ENCODE data around the gene FOXJ2.
"Not testable (repeated sequence)": the region's sequence is repeated elsewhere in the genome, so short reads cannot be mapped to it uniquely, and the experiment has no call there.

Gene FOXJ2

GRCh38 chr12:8078916-8079315 is 46.4 kb downstream of the FOXJ2 start:
- no peak for DNase-seq (ENCODE audit: low spot score)
- POLR2A ChIA-PET (ENCODE audit: low non-redundant PET) = no interaction called here
- H3K27ac ChIP-seq = no peak overlapping the region
- no peak for TF ChIP-seq CTCF (conservative IDR thresholded peaks at IDR 0.05; ENCODE audit: low read depth)
- CTCF ChIA-PET = no interaction called here

- TF ChIP-seq CTCF (conservative IDR thresholded peaks at IDR 0.05; ENCODE audit: low read depth) = no peak
- H3K27ac ChIP-seq = no peak overlapping the region
- CTCF ChIA-PET = no interaction called here
- POLR2A ChIA-PET (ENCODE audit: low non-redundant PET) = no interaction called here
- DNase-seq (ENCODE audit: low spot score) = no peak
Measured at GRCh38 chr12:8080120-8080519, 47.6 kb downstream of the FOXJ2 start.

- peak overlapping the region; percentile 82 for H3K27ac ChIP-seq
- POLR2A ChIA-PET (ENCODE audit: low non-redundant PET) = interaction anchor here (0.6 kb wide), 1 partner anchor 174 kb away, joined by 10 read pairs; no protein-coding TSS in a partner anchor
- DNase-seq (ENCODE audit: low spot score) = no peak
- CTCF ChIA-PET = interaction anchor here (0.7 kb wide), 1 partner anchor 33 kb away, joined by 3 read pairs; no protein-coding TSS in a partner anchor
- TF ChIP-seq CTCF (conservative IDR thresholded peaks at IDR 0.05; ENCODE audit: low read depth) = no peak
Measured at GRCh38 chr12:8081251-8081920, 48.9 kb downstream of the FOXJ2 start.

- POLR2A ChIA-PET (ENCODE audit: low non-redundant PET) = no interaction called here
Measured at GRCh38 chr12:8082808-8083100, 50.2 kb downstream of the FOXJ2 start.

GRCh38 chr12:8084351-8084750 is 51.8 kb downstream of the FOXJ2 start:
- CTCF ChIA-PET; DNase-seq (ENCODE audit: low spot score); POLR2A ChIA-PET (ENCODE audit: low non-redundant PET); H3K27ac ChIP-seq: not testable (repeated sequence)

More at GRCh38 chr12:8082808-8083100, 50.2 kb downstream of the FOXJ2 start:
- peak overlapping the region; percentile 82 for H3K27ac ChIP-seq
- CTCF ChIA-PET = interaction anchor here (0.7 kb wide), 2 partner anchors 35 to 65 kb away, joined by 3 to 4 read pairs; no protein-coding TSS in a partner anchor
- TF ChIP-seq CTCF (conservative IDR thresholded peaks at IDR 0.05; ENCODE audit: low read depth) = no peak
- DNase-seq (ENCODE audit: low spot score) = no peak

GRCh38 chr12:8087666-8088065 is 55.1 kb downstream of the FOXJ2 start:
- CTCF ChIA-PET = interaction anchor here (0.6 kb wide), 1 partner anchor 79 kb away, joined by 3 read pairs; no protein-coding TSS in a partner anchor

More at GRCh38 chr12:8087666-8088065, 55.1 kb downstream of the FOXJ2 start:
- POLR2A ChIA-PET (ENCODE audit: low non-redundant PET) = no interaction called here
- no peak for DNase-seq (ENCODE audit: low spot score)
- TF ChIP-seq CTCF (conservative IDR thresholded peaks at IDR 0.05; ENCODE audit: low read depth) = no peak
- no peak overlapping the region for H3K27ac ChIP-seq

All from RWPE1 (cell line).